ENCODE measurements around the gene SSH3. TPM values are rescaled to one million over a fixed set of nuclear protein-coding genes. Genes with fewer than 3 reads are reported as not detected.

The SSH3 gene
- total and polyA plus RNA-seq, 2 of the 8 experiments (the other 6 are each of a cell fraction or from before 2014, with no cell fraction given): 16.9 to 19.8 TPM

- TF ChIP-seq CHD7 (IDR thresholded peaks at IDR 0.05; ENCODE audit: insufficient replicate concordance, low read length) (no peak), TAF7 (optimal IDR thresholded peaks at IDR 0.05; ENCODE audit: borderline replicate concordance, low read depth, low read length) (no peak), CTBP2 (IDR thresholded peaks at IDR 0.05; ENCODE audit: borderline replicate concordance, insufficient read depth, insufficient read length, low read length) (no peak), JUN (IDR thresholded peaks at IDR 0.05; ENCODE audit: low read depth, low read length) (no peak), SAP30 (IDR thresholded peaks at IDR 0.05; ENCODE audit: insufficient read depth, insufficient replicate concordance, low read length) (no peak), EP300 (IDR thresholded peaks at IDR 0.05; ENCODE audit: borderline replicate concordance in 1 of 2, low read depth in 2 of 2, low read length in 2 of 2) (no peak), POLR2A (IDR thresholded peaks at IDR 0.05; ENCODE audit: control extremely low read depth in 1 of 2, low read depth in 2 of 2, low read length in 2 of 2) (no peak), GABPA (IDR thresholded peaks at IDR 0.05; ENCODE audit: borderline replicate concordance, insufficient read depth, low read length) (no peak), CREB1 (IDR thresholded peaks at IDR 0.05) (no peak), TAF1 (IDR thresholded peaks at IDR 0.05; ENCODE audit: low read depth, low read length) (no peak), RAD21 (IDR thresholded peaks at IDR 0.05 in 1 of 2, conservative IDR thresholded peaks at IDR 0.05 in 1 of 2; ENCODE audit: low read depth in 2 of 2, low read length in 2 of 2) (no peak)
These were observed 45.7 kb downstream of the SSH3 start (continued) for GRCh38 chr11:67349036-67349435.
